Left renal cortex interstitium (tissue), 4 donors: ENCODE measurements around the gene EXOC4. TPM values are rescaled to one million over a fixed set of nuclear protein-coding genes. Genes with fewer than 3 reads are reported as not detected.
"Not testable (repeated sequence)": the region's sequence is repeated elsewhere in the genome, so short reads cannot be mapped to it uniquely, and the experiment has no call there.

ENCODE experiments used
- DNase-seq, 4 donors: peaks; one replicate each; pipeline ENCODE4 v3.0.0-alpha.2; 2013; ENCODE audit warnings: low read depth in 4 of 4, low spot score in 2 of 4, missing footprints in 1 of 4
- polyA plus RNA-seq, 4 donors: library from polyadenylated mRNA; unstranded; fragments of 120-200 nt; gene quantifications; one replicate each; pipeline ENCODE4 v1.2.1, GENCODE V29; 2013; ENCODE audit not compliant: insufficient read length in 4 of 4

Gene EXOC4
- 10 to 100 TPM; 62.5 to 71.8 (median 67.1) TPM for polyA plus RNA-seq

DNA sequence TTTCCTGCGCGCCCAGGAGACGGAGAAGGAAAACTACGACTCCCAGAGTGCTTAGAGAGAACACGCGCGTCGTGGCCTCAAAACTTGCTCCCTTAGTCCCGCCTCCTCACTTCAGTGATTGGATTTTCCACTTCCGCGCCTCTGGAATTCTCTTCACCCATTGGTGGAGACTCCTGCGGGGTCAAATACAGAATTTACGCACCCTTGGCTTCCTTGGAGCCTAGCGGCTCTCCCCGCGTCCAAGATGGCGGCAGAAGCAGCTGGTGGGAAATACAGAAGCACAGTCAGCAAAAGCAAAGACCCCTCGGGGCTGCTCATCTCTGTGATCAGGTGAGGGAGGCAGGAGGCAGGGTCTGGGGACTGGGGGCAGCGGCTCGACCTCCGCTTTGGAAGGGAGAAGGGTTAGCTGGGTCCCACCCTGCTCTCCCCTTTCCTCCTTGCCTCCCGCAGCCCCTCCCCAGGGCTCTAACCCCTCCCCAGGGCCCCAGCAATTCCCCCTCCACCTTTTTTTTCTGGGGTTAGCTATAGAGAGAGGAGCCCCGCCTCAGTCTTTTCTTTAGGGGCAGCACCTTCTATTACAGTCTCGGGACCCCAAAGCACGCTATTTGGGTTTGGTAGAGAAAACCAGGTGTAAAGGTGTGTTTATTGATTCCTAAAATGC, at the start of gene EXOC4:
Gene EXOC4, plus strand, starts transcription at position 221 of the 661 bp plus-strand sequence.
- peak; percentile 98 to 100 (median 98) for DNase-seq

- no peak for DNase-seq
Observed at GRCh38 chr7:133203490-133203889, 49.4 kb upstream of the EXOC4 start.

DNA sequence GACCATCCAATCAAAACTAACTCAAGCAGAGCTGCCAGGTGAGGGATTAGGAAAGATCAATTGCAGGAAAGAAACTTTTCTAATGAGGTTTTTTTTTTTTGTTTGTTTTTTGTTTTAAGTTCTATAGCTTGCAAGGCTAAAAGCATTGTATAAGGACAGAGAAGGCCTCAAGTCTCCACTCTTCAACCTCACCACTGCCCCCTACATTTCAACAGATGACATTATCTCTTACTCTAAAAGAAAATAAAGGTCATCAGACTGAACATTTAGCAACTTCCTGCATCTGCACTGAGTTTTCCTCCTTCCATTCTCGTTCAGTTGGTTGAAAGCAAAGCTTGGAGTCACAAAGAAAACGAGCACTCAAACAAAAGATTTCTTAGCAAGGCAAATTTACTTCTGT, 45.2 kb upstream of the EXOC4 start:
- DNase-seq, result no peak

DNA sequence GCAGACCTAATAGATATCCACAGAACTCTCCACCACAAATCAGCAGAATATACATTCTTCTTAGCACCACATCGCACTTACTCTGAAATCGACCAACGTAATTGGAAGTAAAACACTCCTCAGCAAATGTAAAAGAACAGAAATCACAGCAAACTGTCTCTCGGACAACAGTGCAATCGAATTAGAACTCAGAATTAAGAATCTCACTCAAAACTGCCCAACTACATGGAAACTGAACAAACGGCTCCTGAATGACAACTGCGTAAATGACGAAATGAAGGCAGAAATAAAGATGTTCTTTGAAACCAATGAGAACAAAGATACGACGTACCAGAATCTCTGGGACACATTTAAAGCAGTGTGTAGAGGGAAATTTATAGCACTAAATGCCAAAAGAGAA, 42.1 kb upstream of the EXOC4 start:
- DNase-seq, result not testable (repeated sequence)

GRCh38 chr7:133213772-133214171, 39.1 kb upstream of the EXOC4 start:
- not testable (repeated sequence) for DNase-seq

GRCh38 chr7:133217773-133218172, 35.1 kb upstream of the EXOC4 start:
- no peak for DNase-seq

GRCh38 chr7:133230591-133231194, 22.2 kb upstream of the EXOC4 start:
- DNase-seq, result no peak

- DNase-seq, result no peak
Observed at GRCh38 chr7:133233142-133233541, 19.7 kb upstream of the EXOC4 start.

- DNase-seq, result no peak
Observed at GRCh38 chr7:133234961-133235875, 17.7 kb upstream of the EXOC4 start.

- DNase-seq, result no peak
Observed at GRCh38 chr7:133237545-133237944, 15.3 kb upstream of the EXOC4 start.

DNA sequence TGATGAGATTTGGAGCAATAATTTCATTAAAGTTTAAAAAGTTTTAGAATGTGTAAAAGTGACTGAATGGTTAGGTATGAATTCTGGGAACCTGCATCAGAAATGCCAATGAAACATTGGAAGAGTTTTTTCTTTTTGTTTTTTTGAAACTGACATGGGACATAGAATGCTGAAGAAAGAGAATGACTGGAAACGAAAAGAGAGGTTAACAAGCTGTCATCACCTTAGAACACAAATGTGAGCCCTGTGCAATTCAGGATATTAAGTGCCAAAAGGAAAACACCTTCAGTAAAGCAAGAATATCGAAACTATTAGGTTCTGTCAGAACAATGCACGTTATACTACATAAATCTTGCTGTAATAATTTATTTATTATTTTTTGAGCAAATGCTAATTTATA, 12.6 kb upstream of the EXOC4 start:
- no peak for DNase-seq

GRCh38 chr7:133246558-133246957, 6.3 kb upstream of the EXOC4 start:
- no peak for DNase-seq

GRCh38 chr7:133248901-133249300, 4.0 kb upstream of the EXOC4 start:
- no peak for DNase-seq

DNA sequence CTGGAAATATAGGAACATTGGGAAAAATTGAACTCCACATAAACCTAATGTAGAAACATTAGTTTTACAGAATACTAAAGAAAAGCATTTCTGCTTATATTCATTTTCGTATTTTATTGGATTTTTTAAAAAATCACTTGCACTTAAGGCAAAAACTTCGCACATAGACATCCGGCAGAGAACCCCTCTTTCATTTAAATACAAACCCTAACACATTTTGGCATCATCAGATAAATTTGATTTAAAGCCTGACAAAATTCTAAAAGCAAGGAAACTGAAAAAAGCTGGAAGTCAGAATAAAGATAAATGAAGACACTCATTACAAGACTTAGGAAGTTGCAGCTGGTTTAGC, 396 bp upstream of the EXOC4 start:
- no peak for DNase-seq

DNA sequence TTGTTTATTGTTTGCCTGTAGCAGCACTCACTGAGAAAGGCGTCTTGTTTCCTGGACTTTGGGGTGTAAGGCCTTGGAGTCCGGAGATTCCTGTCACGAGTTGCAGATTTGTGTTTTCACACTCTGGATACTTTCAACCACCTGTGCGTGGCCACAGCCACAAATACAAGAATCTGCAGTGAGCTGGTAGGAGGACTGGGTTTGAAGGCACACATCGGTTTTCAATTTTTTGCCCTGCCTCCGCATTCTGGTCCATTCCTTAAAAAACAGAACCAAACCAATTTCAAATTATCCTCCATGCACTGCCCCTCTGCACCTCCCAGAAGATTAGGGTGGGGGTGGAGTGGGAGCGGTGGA, 619 bp downstream of the EXOC4 start:
- no peak for DNase-seq

DNA sequence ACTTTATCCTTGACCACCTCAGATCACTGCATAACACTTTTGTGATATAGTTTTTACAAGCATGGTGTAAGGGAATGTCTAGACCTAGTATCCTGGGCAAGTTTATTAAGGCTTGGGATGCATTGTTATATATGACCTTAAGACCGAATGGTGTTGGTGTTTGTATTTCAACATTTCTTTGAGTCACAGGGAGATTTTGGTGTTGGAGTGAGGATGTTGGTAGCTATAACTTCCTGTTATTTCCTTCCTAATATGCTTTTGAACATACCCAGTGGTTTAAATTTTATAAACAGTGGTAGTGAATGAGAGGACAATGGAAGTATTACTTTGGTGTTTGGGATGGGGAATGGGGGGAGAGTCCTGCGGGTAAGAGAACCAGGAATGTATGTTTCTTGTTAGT, 2.6 kb downstream of the EXOC4 start:
- DNase-seq, result no peak

GRCh38 chr7:133258174-133258573, 5.3 kb downstream of the EXOC4 start:
- DNase-seq, result no peak

DNA sequence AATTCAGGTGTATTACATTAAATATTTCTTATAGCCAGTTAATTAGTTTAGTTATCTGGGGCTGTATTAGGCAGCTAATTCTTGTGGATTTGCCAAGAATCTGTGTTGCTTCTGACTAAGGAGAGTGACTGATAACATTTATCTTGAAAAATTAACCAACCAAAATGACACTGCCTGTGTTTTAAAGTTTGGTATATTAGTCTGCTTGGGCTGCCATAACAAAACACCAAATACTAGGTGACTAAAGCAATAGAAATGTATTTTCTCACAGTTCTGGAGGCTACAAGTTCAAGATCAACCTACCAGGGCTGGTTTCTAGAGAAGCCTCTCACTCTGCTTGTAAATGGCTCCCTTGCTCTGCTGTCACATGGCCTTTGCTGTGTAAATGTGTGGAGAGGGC, 12.9 kb downstream of the EXOC4 start:
- DNase-seq, result no peak

DNA sequence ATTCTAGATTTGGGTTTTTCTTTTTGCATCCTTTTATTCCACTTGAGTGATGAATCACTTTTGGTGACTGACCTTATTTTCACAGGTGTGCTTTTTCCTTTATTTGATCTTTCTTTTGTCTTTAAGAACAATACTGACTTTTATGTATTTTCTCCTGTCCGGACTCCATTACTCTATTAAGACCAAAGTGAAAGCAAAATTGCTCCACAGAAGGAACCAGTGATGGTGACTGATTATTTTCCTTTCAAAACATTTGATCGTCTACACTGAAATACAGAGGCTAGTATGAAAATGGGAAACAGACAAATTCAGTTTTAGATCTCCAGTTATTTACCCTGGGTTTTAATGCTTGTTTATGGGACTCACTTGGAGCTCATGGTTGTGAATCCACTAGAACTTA, 15.5 kb downstream of the EXOC4 start:
- DNase-seq, result no peak

DNA sequence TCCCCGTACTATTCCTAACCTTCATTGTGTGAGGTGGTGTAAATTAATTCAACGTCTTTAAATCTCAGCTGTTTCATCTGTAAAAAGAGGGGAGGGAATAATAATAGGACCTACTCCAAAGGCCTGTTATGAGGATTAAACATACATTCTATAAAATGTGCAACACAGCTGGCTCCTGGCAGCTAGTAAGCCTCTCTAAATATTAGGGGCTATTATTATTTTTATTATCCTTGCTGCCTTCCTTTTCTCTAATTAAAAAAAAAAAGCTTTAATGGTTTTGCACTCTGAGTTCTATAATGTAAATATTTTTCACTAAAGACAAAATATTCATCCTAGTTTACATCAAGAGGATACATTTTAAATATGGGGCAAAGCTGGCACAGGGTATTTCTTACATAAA, 19.5 kb downstream of the EXOC4 start:
- no peak for DNase-seq

GRCh38 chr7:133273227-133273626, 20.3 kb downstream of the EXOC4 start:
- DNase-seq, result no peak

- DNase-seq, result no peak
Observed at GRCh38 chr7:133274265-133274664, 21.4 kb downstream of the EXOC4 start.
